ENCODE data around the gene TRAF4.

The TRAF4 gene

DNA sequence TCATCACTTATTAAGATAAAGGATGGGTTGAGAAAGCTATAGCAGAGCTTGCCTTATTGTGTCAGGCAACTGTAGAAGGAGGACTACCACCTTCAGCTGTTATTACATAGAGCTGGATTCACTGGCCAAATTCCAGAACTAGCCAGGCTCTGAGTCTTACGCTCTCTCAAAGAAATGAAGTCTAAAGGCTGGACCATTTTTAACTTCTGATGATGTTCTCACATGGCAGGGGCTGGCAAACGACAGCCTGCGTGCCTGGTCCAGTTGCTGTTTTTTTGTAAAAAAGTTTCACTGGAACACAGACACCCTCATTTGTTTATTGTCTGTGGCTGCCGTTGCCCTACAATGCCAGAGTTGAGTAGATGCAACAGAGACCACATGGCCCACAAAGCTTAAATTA lies 21.2 kb downstream of the TRAF4 start:
- TF ChIP-seq TAF1 (IDR thresholded peaks at IDR 0.05; ENCODE audit: borderline replicate concordance, insufficient read depth, low read length) (no peak), FOXP2 (optimal IDR thresholded peaks at IDR 0.05; ENCODE audit: borderline replicate concordance, extremely low read depth, extremely low read length, insufficient read depth) (no peak), REST (IDR thresholded peaks at IDR 0.05; ENCODE audit: insufficient read depth in 1 of 2, low read depth in 2 of 2, low read length in 2 of 2) (no peak), POLR2AphosphoS5 (IDR thresholded peaks at IDR 0.05; ENCODE audit: low read depth, low read length) (no peak), SIN3A (IDR thresholded peaks at IDR 0.05; ENCODE audit: borderline replicate concordance, insufficient read depth, low read length) (no peak)

DNA sequence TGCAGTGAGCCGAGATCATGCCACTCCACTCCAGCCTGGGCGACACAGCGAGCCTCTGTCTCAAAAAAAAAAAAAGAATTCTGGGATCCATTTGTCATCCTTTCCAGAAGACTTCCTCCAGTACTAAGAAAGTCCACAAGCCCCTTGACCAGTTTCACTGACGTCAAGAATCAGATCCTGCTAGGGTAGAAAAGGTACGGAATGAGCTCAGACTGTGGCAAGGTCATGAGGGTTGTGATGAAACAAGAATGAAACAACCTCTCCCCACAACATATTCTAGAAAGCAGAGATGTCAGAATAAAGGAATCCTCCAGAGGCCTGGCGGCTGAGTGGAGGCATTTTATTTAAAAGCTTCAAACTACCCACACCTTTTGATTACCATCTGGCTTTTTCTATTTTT lies 29.9 kb downstream of the TRAF4 start:
- TF ChIP-seq POLR2AphosphoS5 (IDR thresholded peaks at IDR 0.05; ENCODE audit: low read depth, low read length) (no peak), FOXP2 (optimal IDR thresholded peaks at IDR 0.05; ENCODE audit: borderline replicate concordance, extremely low read depth, extremely low read length, insufficient read depth) (no peak), TAF1 (IDR thresholded peaks at IDR 0.05; ENCODE audit: borderline replicate concordance, insufficient read depth, low read length) (no peak)

DNA sequence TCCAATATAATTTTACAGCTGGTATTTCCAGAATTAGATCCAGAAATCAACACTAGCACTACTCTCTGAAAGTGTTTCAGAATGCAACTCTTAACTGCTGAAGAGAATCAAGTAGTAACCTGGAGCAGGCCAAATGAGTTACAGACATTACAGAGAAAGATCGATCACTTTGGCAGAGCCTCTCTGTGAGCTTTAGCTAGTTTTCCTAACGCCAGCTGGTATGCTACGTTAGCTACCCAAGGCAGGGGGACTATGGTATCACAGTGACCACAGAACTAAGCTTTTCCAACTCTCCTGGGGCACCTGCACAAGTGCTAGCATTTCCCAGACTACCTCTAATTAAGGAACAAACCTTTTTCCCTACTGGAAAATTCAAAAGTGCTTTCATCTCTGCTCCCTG lies 30.4 kb downstream of the TRAF4 start:
- no peak for TF ChIP-seq TAF1 (IDR thresholded peaks at IDR 0.05; ENCODE audit: borderline replicate concordance, insufficient read depth, low read length)
- no peak for TF ChIP-seq REST (IDR thresholded peaks at IDR 0.05; ENCODE audit: insufficient read depth in 1 of 2, low read depth in 2 of 2, low read length in 2 of 2)
- TF ChIP-seq SIN3A (IDR thresholded peaks at IDR 0.05; ENCODE audit: borderline replicate concordance, insufficient read depth, low read length) = no peak
- TF ChIP-seq FOXP2 (optimal IDR thresholded peaks at IDR 0.05; ENCODE audit: borderline replicate concordance, extremely low read depth, extremely low read length, insufficient read depth) = no peak
- no peak for TF ChIP-seq POLR2AphosphoS5 (IDR thresholded peaks at IDR 0.05; ENCODE audit: low read depth, low read length)

- TF ChIP-seq REST (IDR thresholded peaks at IDR 0.05; ENCODE audit: insufficient read depth in 1 of 2, low read depth in 2 of 2, low read length in 2 of 2) = no peak
- TF ChIP-seq FOXP2 (optimal IDR thresholded peaks at IDR 0.05; ENCODE audit: borderline replicate concordance, extremely low read depth, extremely low read length, insufficient read depth) = no peak
- no peak for TF ChIP-seq SIN3A (IDR thresholded peaks at IDR 0.05; ENCODE audit: borderline replicate concordance, insufficient read depth, low read length)
- TF ChIP-seq TAF1 (IDR thresholded peaks at IDR 0.05; ENCODE audit: borderline replicate concordance, insufficient read depth, low read length) = no peak
- no peak for TF ChIP-seq POLR2AphosphoS5 (IDR thresholded peaks at IDR 0.05; ENCODE audit: low read depth, low read length)
Measured at GRCh38 chr17:28777178-28777577, 33.4 kb downstream of the TRAF4 start.

DNA sequence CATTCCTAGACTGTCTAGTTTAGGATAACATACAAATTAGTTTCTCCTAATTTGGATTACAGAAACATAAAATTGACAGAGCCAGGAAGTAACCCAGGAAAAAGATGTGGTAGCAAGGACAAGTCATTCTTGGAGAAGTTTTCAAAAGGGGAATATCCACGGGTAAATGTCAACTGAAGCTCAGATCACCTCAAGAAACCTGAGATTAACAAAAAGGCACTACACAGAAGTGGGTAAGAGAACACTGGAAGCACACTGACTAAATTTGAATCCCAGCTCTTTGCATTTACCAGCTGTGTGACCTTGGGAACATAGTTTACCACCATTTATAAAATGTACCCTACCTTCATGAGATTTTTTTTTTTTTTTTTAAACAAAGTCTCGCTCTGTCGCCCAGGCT lies 39.4 kb downstream of the TRAF4 start:
- no peak for TF ChIP-seq FOXP2 (optimal IDR thresholded peaks at IDR 0.05; ENCODE audit: borderline replicate concordance, extremely low read depth, extremely low read length, insufficient read depth)
- TF ChIP-seq REST (IDR thresholded peaks at IDR 0.05; ENCODE audit: insufficient read depth in 1 of 2, low read depth in 2 of 2, low read length in 2 of 2) = no peak
- TF ChIP-seq SIN3A (IDR thresholded peaks at IDR 0.05; ENCODE audit: borderline replicate concordance, insufficient read depth, low read length) = no peak
- TF ChIP-seq TAF1 (IDR thresholded peaks at IDR 0.05; ENCODE audit: borderline replicate concordance, insufficient read depth, low read length) = no peak
- TF ChIP-seq POLR2AphosphoS5 (IDR thresholded peaks at IDR 0.05; ENCODE audit: low read depth, low read length) = no peak

Measured in PFSK-1 (cell line).